Raji (cell line): ENCODE measurements around the gene SLC45A2.

Experiments
- POLR2A ChIP-seq: IDR thresholded peaks from 2 replicates; pipeline ENCODE4 v1.6.1; 2011; ENCODE audit warnings: low read depth, low read length, control low read depth; ENCODE audit not compliant: insufficient read depth

The SLC45A2 gene

DNA sequence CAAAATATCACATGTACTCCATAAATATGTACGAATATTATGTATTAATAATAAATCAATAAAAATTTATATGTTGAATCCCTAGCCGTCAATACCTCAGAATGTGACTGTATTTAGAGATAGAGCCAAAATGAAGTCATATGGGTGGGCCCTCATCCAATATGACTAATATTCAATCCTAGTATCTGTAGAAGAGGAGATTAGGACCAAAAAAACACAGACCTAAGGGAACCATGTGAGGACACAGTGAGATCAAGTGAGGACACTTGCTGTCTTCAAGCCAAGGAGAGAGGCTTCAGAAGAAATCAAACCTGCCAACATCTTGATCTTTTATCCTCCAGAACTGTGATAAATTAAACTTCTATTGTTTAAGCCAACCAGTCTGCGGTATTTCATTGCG lies 27.0 kb upstream of the SLC45A2 start:
- TF ChIP-seq POLR2A, result no peak

GRCh38 chr5:34009610-34010009 lies 25.1 kb upstream of the SLC45A2 start:
- no peak for TF ChIP-seq POLR2A

DNA sequence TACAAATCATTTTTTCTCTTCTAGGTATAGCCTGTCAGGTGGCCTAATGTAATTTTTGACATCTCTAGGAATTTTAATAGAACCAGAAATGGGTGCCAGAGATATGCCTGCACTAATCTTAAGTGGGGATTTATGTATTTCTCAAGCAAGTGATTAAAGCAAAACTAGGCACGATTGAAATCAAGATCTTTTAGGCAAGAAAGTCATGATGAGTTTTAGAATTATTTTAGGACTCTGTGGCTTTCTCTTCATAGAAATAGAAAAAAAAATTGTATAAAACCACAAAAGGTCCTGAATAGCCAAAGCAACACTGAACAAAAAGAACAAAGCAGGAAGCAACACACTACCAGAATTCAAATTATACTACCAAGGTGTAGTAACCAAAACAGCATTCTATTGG lies 24.3 kb upstream of the SLC45A2 start:
- TF ChIP-seq POLR2A, result no peak

GRCh38 chr5:34007621-34008600 lies 23.4 kb upstream of the SLC45A2 start, which contains the start of gene AMACR:
TSS of gene AMACR (minus strand) at chr5:34008050. CDS start at chr5:34008019, 31 bp downstream.
- TF ChIP-seq POLR2A, result peak; percentile 98

DNA sequence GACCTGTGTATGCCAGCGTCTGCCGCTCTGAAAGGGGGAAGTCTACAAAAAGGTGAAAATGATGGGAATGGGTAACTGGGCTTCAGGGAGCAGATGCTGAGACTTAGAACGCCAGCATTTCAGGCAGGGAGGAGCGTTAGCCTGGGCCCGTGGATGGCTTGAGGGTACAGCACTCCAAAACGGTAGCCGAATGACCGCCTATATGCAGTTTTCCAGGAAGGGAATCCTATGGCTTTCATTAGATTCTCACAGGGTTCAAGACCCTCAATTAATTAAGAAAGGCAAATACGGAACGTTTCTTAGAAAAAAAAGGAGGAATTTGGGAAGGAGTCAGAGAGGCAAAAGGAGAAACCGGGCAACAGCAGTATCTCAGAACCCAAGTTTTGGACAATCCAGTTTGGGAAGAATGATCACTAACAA lies 22.7 kb upstream of the SLC45A2 start:
- no peak for TF ChIP-seq POLR2A

DNA sequence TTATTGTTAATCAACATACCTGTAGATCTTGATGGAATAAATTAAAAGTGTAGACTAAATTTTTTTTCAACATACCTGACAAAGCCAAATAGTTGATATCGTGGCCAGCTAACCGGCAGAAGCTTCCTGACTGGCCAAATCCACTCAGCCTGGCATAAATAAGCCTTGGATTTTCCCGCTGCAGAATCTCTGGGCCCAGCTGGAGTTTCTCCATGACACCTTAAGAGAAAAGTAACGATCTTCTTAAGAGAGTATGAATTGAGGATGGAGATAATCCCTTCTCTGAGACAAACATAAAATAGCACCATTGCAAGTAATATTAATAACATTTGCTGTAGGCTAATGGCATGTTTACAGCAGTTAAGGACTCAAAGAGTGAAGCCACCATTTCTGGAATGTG lies 21.2 kb upstream of the SLC45A2 start:
- TF ChIP-seq POLR2A, result no peak

GRCh38 chr5:34005211-34005610 lies 20.7 kb upstream of the SLC45A2 start:
- TF ChIP-seq POLR2A, result no peak

GRCh38 chr5:34003941-34004340 lies 19.4 kb upstream of the SLC45A2 start:
- TF ChIP-seq POLR2A, result no peak

- TF ChIP-seq POLR2A, result no peak
Observed at GRCh38 chr5:34002629-34003328, 18.3 kb upstream of the SLC45A2 start.

DNA sequence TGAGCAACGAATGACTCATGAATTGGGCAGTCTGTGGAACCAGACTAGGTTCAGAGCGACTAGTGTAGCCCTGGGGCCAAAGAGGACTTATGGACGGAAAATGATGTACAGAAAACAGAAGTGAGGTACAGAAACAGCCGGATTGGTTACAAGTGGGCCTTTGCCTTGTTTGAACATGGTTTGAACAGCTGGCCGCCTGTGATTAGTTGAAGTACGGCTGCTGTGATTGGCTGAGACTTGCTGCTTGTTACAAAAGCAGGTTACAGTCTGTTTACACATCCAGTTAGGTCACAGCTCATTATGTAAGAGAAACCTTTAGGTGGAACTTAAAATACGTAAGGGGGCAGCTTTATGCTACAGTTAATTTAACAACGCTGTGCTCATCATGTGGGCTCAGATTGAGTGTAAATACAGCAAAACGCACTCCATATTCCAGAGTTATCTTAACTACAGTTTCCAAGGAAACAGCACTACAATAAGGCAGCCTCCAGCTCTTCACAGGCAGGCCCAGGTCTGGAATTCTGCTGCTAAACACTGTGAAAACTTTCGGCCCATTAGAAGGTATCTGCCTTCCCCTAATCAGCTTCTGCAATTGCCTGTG lies 16.8 kb upstream of the SLC45A2 start:
- no peak for TF ChIP-seq POLR2A

DNA sequence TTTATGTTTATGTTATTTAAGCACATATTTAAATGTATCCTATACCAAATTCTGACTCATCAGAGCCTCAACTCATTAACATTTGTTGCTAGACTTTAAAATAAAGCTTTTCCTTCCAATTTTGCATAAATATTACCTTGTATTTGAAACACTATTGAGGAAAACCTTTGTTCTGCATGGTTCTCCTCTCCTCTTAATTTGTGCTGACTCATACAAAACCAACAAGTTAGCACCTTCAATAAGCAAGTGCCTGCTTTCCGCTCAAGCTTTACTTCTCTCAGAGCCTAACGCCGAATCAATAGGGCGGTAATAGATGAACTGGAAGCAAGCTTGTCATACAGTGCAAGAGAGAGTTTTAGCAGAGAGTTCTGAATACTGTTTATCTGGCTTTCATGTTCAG lies 15.5 kb upstream of the SLC45A2 start:
- TF ChIP-seq POLR2A, result no peak

DNA sequence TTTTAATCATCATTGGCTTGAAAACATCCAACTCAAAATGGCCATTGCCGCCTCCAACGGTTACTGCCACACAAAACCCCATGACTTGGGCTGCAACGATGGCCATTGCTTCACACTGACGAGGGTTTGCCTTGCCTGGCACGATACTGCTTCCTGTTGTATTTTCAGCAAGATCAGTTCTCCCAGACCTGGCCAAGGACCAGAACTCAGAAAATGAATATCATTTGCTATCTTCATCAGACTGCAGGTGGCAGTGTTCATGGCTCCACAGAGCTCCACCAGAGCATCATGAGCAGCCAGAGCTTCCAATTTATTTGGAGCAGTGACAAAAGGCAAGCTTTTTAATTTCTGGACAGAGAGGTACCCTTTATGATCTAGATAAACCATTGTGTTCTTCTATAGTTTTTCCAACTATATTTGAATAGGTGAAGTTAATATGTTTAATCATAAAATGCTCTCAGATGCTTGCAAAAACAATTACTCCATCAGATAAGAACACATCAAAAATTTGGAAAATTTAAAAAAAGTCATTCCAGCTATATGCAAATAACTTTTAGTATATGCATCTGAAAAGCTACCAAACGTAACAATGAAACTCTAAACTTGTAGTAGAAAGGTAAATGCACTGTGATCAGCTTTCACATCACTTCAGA lies 13.0 kb upstream of the SLC45A2 start:
- TF ChIP-seq POLR2A, result no peak

DNA sequence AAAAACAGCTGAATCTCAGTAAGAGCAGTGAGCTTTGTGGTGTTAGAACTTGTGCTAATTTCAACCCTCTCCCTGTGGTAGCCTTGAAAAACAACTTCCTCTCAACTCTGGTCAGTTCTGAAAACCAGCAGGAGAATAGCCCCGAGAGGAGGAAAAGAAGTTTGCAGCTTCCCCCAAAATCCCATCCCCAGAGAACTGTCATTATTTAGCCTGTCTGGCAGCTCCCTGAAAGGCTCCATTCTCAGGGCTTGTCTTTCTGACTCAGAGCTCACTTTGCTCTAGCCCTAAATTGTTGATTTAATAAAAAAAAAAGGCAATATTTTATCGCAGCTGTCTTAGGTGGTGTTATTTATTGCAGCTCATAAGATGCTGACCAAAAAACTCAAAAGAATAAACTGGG lies 11.4 kb upstream of the SLC45A2 start:
- no peak for TF ChIP-seq POLR2A

DNA sequence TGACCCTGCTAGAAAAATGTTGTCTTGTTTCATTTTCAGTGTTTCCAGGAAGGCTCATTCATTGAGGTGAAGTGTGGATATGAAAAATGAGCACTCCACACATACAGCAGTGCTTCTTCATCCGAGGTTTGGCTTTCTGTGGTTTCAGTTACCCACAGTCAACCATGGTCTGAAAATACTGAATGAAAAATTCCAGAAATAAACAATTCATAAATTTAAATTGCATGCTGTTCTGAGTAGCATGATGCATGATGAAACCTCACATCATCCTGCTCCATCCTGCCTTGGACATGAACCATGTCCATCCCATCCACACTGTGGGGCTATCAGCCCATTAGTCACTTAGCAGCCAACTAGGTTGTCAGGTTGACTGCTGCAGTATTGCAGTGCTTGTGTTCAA lies 10.4 kb upstream of the SLC45A2 start:
- no peak for TF ChIP-seq POLR2A

DNA sequence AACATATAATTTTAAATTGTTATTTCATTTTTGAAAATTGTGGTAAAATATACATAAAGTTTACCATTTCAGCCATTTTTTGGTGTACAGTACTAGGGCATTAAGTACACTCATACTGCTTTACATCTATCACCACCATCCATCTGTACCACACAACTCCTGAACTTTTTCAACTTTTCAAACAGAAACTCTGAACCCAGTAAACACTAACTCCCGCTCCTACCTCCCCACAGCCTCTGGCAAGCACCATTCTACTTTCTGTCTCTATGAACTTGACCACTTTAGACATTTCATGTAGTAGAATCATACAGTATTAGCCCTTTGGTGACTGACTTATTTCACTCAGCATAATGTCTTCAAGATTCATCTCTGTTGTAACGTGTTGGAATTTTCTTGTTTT lies 8.4 kb upstream of the SLC45A2 start:
- no peak for TF ChIP-seq POLR2A

DNA sequence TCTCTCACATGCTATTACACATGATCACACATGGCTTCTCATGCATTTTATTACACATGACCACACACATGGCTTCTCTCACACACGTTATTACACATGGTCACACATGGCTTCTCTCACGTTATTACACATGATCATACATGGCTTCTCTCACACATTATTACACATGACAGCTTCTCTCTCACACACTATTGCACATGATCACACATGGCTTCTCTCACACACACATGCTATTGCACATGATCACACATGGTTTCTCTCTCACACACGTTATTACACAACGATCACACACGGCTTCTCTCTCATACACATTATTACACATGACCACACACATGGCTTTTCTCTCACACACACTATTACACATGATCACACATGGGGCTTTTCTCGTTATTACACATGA lies 954 bp upstream of the SLC45A2 start:
- no peak for TF ChIP-seq POLR2A

DNA sequence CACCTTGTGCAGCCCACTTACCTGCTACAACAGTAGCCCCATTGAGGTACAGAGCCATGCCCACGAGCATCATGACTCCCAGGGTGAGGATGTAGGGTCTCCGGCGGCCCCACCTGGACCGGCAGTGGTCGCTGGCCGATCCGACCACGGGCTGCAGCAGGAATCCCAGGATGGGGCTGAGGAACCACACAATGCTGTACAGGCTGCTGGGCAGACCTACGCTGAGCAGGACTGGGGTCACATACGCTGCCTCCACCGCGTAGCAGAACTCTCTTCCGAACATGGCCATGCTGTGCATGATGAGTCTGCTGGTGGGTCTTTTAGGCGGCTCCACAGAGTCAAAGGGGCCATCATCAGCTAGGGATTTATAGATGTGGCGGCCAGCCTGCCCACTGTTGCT lies 315 bp downstream of the SLC45A2 start:
- no peak for TF ChIP-seq POLR2A
